GM12878 (cell line): Measurements from ENCODE around the gene PRRG4. TPM values are rescaled to one million over a fixed set of nuclear protein-coding genes. Genes with fewer than 3 reads are reported as not detected.

Experiments
- ATAC-seq: fragments of 200-7000 bp; cut with Tn5 transposase; 3 replicates; pipeline ENCODE4 v1.9.1; 2020; ENCODE audit warnings: mild to moderate bottlenecking, moderate library complexity
- BruUV-seq: library from RNA; stranded (reverse); fragments of 400-500 nt; replicated peaks from 2 replicates; lab custom pipeline; 2021; lab: Mats Ljungman, UMichigan
- CTCF ChIA-PET: fragments of 300-600 bp; sonication (Branson Sonifier 250); formaldehyde crosslinking; extraction: SDS; loops from one replicate; lab custom pipeline; 2021; ENCODE audit warnings: inconsistent platforms; lab: Yijun Ruan, JAX
- POLR2A ChIA-PET: fragments of 350-600 bp; formaldehyde crosslinking; extraction: SDS; loops from one replicate; lab custom pipeline; 2021; ENCODE audit warnings: inconsistent platforms; lab: Charles Lee
- RAD21 ChIA-PET: fragments of 300-600 bp; sonication (Branson Sonifier 250); formaldehyde crosslinking; loops from one replicate; lab custom pipeline; 2023; ENCODE audit warnings: antibody characterized with exemption; ENCODE audit not compliant: unreplicated experiment; lab: Charles Lee
- SMC1A ChIA-PET: fragments of 300-600 bp; sonication (Branson Sonifier 250); formaldehyde crosslinking; loops from one replicate; lab custom pipeline; 2023; ENCODE audit not compliant: unreplicated experiment, uncharacterized antibody; lab: Charles Lee
- DNase-seq: peaks from one replicate; pipeline ENCODE4 v3.0.0-alpha.2; 2011; ENCODE audit warnings: low read depth, low spot score
- FAIRE-seq: peaks from 3 replicates; lab custom pipeline; 2011; peaks lifted over from hg19 to GRCh38; lab: Jason Lieb, UNC
- H2AFZ ChIP-seq: 2 replicates; pipeline ENCODE4 v1.6.0; 2011; ENCODE audit warnings: low read depth, low read length, control low read depth; ENCODE audit not compliant: control insufficient read depth
- H3K27ac ChIP-seq: 2 replicates; pipeline ENCODE4 v1.5.1; 2011; ENCODE audit warnings: control low read depth; ENCODE audit not compliant: control insufficient read depth, insufficient read depth
- H3K27me3 ChIP-seq, 2 experiments: replicated peaks in 1 of 2; 2 replicates each; pipeline versions ENCODE4 v1.6.0 to v1.6.1; 2011; ENCODE audit warnings: low read length in 1 of 2; ENCODE audit not compliant: control insufficient read depth in 2 of 2, insufficient read depth in 2 of 2
- H3K36me3 ChIP-seq, 2 experiments: 2 replicates each; pipeline ENCODE4 v1.5.1; 2011; ENCODE audit warnings: low read length in 1 of 2; ENCODE audit not compliant: control insufficient read depth in 2 of 2, insufficient read depth in 2 of 2
- H3K4me1 ChIP-seq: 2 replicates; pipeline ENCODE4 v1.6.1; 2011; ENCODE audit warnings: mild to moderate bottlenecking, low read length, moderate library complexity, mixed read lengths; ENCODE audit not compliant: control insufficient read depth, insufficient read depth
- H3K4me2 ChIP-seq: 2 replicates; pipeline ENCODE4 v1.6.0; 2011; ENCODE audit warnings: control low read depth; ENCODE audit not compliant: control insufficient read depth, insufficient read depth
- H3K4me3 ChIP-seq: fragments of 200-600 bp; sonication (generic); 2 replicates; pipeline ENCODE4 v1.5.1; 2016
- H3K79me2 ChIP-seq: 2 replicates; pipeline ENCODE4 v1.6.0; 2011; ENCODE audit warnings: low read length; ENCODE audit not compliant: control insufficient read depth, insufficient read depth
- H3K9ac ChIP-seq: 2 replicates; pipeline ENCODE4 v1.8.0; 2011; ENCODE audit warnings: low read length, control low read depth, mixed read lengths; ENCODE audit not compliant: control insufficient read depth, insufficient read depth
- H3K9me3 ChIP-seq: replicated peaks from 3 replicates; pipeline ENCODE4 v1.5.1; 2011; ENCODE audit warnings: mild to moderate bottlenecking, low read length; ENCODE audit not compliant: control insufficient read depth, insufficient read depth
- H4K20me1 ChIP-seq: 2 replicates; pipeline ENCODE4 v1.6.0; 2011; ENCODE audit not compliant: control insufficient read depth, insufficient read depth
- CTCF ChIP-seq, 3 experiments: IDR thresholded peaks in 2 of 3; conservative IDR thresholded peaks in 1 of 3; 2 replicates each; pipeline ENCODE4 v1.5.1; 2011; ENCODE audit warnings: low read depth in 3 of 3, low read length in 3 of 3, mild to moderate bottlenecking in 3 of 3, control low read depth in 2 of 3, moderate library complexity in 2 of 3, inconsistent platforms in 1 of 3, mixed read lengths in 1 of 3; ENCODE audit not compliant: control insufficient read depth in 2 of 3, insufficient read depth in 1 of 3; ENCODE audit errors: extremely low read depth in 1 of 3
- SIX5 ChIP-seq: IDR thresholded peaks from 2 replicates; pipeline ENCODE4 v1.6.1; 2011; ENCODE audit warnings: mild to moderate bottlenecking, low read depth, low read length, moderate library complexity; ENCODE audit not compliant: severe bottlenecking
- SMC3 ChIP-seq: IDR thresholded peaks from 2 replicates; pipeline ENCODE4 v1.6.1; 2011; ENCODE audit warnings: low read length, improper control_type of control experiment, borderline replicate concordance
- ZNF592 ChIP-seq: fragments of 450-650 bp; IDR thresholded peaks from 2 replicates; pipeline ENCODE4 v1.6.1; 2017; ENCODE audit warnings: mild to moderate bottlenecking, moderate library complexity
- WGBS: methylation state at CpG from one replicate; pipeline ENCODE4 v1.1.6; 2016; ENCODE audit warnings: low lambda C conversion rate; ENCODE audit not compliant: insufficient replicate concordance, insufficient coverage; ENCODE audit errors: missing lambda C conversion rate; 5-methylcytosine and 5-hydroxymethylcytosine counted together
- in situ Hi-C: fragments of 300-500 bp; cut with MboI; formaldehyde crosslinking; loops from 9 replicates; pipeline ENCODE4 v1.14.3; 2018; ENCODE audit warnings: mixed read lengths
- intact Hi-C: fragments of 100-400 bp; cut with micrococcal nuclease; formaldehyde crosslinking; loops from one replicate; pipeline ENCODE4 v1.14.2; 2022; ENCODE audit not compliant: unreplicated experiment
- polyA plus RNA-seq, 11 experiments: library from polyadenylated mRNA; depleted of rRNA in 4 of 11; unstranded in 6 of 11; stranded (reverse) in 5 of 11; fragments of >200 nt; fragmentation: Nextera tagmentation in 4 of 11; fragmentation: Illumina TruSeq in 1 of 11; extraction: Ambion mirVana in 4 of 11; extraction: Trizol in 1 of 11; gene quantifications; 1 replicate in 1 of 11; 2 replicates in 10 of 11; pipeline versions ENCODE4 v1.2.1 to v1.2.3, GENCODE V29; 2011 to 2016; ENCODE audit warnings: inconsistent platforms in 2 of 11, missing spikeins in 2 of 11, low read depth in 1 of 11
- total RNA-seq, 4 experiments: library from RNA; depleted of rRNA in 3 of 4; stranded (reverse); fragments of >200 nt in 3 of 4; fragmentation: Illumina TruSeq in 1 of 4; extraction: Trizol in 1 of 4; gene quantifications; 2 replicates each; pipeline versions ENCODE4 v1.2.1 to v1.2.3, GENCODE V29; 2013 to 2021
- TF ChIP-seq, protein P1 (sequence below): IDR thresholded peaks from 2 replicates; pipeline ENCODE4 v1.6.1; 2011; ENCODE audit warnings: low read depth, mild to moderate bottlenecking, low read length, moderate library complexity, borderline replicate concordance; ENCODE audit errors: extremely low read depth
- TF ChIP-seq, protein P2 (sequence below): IDR thresholded peaks from 2 replicates; pipeline ENCODE4 v1.6.1; 2012; ENCODE audit warnings: mild to moderate bottlenecking, low read depth, low read length

The PRRG4 gene
- total and polyA plus RNA-seq, 10 of the 15 experiments (the other 5 are each of a cell fraction or from before 2014, with no cell fraction given): 0.55 to 4.9 (median 1.9) TPM

DNA sequence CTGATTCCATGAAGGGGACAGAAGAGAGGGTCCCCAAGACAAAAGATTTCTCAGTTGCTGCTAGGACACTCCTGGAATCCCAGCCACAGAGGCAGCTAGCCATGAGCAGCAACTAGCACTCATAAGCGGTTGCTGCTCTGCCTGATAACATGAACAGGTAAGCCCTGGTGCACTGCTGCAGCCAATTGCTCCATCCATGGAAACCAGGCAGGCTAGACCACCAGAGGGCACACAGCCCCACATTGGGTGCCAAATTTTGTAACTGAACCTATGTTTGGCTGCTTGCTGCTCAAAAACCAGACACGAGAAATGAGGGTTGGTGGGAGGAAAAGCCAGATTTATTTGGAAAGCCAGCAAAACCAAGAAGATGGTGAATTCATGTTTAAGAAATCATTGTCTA is 40.9 kb downstream of the PRRG4 start:
- in situ Hi-C loops (no loop called here), intact Hi-C loops (no loop called here)
- WGBS: 44% methylated on average over 2 of the region's 2 CpGs
- no peaks in the 10 kb centered on the region for H3K27me3 ChIP-seq
- DNase-seq: no peak
- ATAC-seq: peak; percentile 67
- no peaks in the 10 kb centered on the region for H4K20me1 ChIP-seq
- no peak for FAIRE-seq
- ChIA-PET CTCF (interaction anchor here (1.8 kb wide), 1 partner anchor 195 kb away, joined by 4 read pairs; no protein-coding TSS in a partner anchor), RAD21 (no interaction called here), POLR2A (no interaction called here), SMC1A (no interaction called here)
- TF ChIP-seq, protein P1, sequence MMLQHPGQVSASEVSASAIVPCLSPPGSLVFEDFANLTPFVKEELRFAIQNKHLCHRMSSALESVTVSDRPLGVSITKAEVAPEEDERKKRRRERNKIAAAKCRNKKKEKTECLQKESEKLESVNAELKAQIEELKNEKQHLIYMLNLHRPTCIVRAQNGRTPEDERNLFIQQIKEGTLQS: no peak
- peak; percentile 33; the same call in 1 of the 2 replicates for TF ChIP-seq SMC3
- TF ChIP-seq CTCF (IDR thresholded peaks at IDR 0.05 in 2 of 3, conservative IDR thresholded peaks at IDR 0.05 in 1 of 3; ENCODE audit: control insufficient read depth in 2 of 3, extremely low read depth in 1 of 3, insufficient read depth in 1 of 3, low read depth in 3 of 3, low read length in 3 of 3): peak; percentile 17 to 40 (median 40); a peak in 4 of 6 replicates
- H2AFZ ChIP-seq: no peak overlapping the region
- no peak overlapping the region for H3K4me2 ChIP-seq
- H3K27ac ChIP-seq: no peak overlapping the region
- no peak overlapping the region for H3K4me3 ChIP-seq
- no TSS peak for BruUV-seq
- H3K79me2 ChIP-seq: no peaks in the 10 kb centered on the region
- H3K36me3 ChIP-seq: no peaks in the 10 kb centered on the region
- no peak overlapping the region for H3K9ac ChIP-seq
- no peaks in the 10 kb centered on the region for H3K4me1 ChIP-seq
- H3K9me3 ChIP-seq: no peaks in the 10 kb centered on the region

- in situ Hi-C loops: no loop called here
- no peak for TF ChIP-seq ZNF592
- TF ChIP-seq, protein P2, sequence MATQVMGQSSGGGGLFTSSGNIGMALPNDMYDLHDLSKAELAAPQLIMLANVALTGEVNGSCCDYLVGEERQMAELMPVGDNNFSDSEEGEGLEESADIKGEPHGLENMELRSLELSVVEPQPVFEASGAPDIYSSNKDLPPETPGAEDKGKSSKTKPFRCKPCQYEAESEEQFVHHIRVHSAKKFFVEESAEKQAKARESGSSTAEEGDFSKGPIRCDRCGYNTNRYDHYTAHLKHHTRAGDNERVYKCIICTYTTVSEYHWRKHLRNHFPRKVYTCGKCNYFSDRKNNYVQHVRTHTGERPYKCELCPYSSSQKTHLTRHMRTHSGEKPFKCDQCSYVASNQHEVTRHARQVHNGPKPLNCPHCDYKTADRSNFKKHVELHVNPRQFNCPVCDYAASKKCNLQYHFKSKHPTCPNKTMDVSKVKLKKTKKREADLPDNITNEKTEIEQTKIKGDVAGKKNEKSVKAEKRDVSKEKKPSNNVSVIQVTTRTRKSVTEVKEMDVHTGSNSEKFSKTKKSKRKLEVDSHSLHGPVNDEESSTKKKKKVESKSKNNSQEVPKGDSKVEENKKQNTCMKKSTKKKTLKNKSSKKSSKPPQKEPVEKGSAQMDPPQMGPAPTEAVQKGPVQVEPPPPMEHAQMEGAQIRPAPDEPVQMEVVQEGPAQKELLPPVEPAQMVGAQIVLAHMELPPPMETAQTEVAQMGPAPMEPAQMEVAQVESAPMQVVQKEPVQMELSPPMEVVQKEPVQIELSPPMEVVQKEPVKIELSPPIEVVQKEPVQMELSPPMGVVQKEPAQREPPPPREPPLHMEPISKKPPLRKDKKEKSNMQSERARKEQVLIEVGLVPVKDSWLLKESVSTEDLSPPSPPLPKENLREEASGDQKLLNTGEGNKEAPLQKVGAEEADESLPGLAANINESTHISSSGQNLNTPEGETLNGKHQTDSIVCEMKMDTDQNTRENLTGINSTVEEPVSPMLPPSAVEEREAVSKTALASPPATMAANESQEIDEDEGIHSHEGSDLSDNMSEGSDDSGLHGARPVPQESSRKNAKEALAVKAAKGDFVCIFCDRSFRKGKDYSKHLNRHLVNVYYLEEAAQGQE: no peak
- no peak for TF ChIP-seq SIX5
Observed at GRCh38 chr11:32874132-32874531, 44.4 kb downstream of the PRRG4 start.

More at GRCh38 chr11:32874132-32874531, 44.4 kb downstream of the PRRG4 start:
- FAIRE-seq (no peak), ATAC-seq (no peak), DNase-seq (no peak)
- H3K27ac ChIP-seq: no peak overlapping the region
- H3K4me1 ChIP-seq: no peaks in the 10 kb centered on the region
- ChIA-PET RAD21 (no interaction called here), POLR2A (no interaction called here), CTCF (interaction anchor here (0.6 kb wide), 1 partner anchor 52 kb away, joined by 3 read pairs; no protein-coding TSS in a partner anchor), SMC1A (no interaction called here)
- no peak overlapping the region for H2AFZ ChIP-seq
- no peaks in the 10 kb centered on the region for H3K36me3 ChIP-seq
- H3K9me3 ChIP-seq: no peaks in the 10 kb centered on the region
- H4K20me1 ChIP-seq: no peaks in the 10 kb centered on the region
- H3K4me2 ChIP-seq: no peak overlapping the region
- H3K9ac ChIP-seq: no peak overlapping the region
- H3K27me3 ChIP-seq: no peaks in the 10 kb centered on the region
- no peak overlapping the region for H3K4me3 ChIP-seq
- intact Hi-C loops: no loop called here
- no peaks in the 10 kb centered on the region for H3K79me2 ChIP-seq
- no TSS peak for BruUV-seq
